ENCODE data around the gene EIF4G3.
A peak's percentile ranks its signal among the peaks of the same experiment; 100 is the strongest.
"Not testable (repeated sequence)": the region's sequence is repeated elsewhere in the genome, so short reads cannot be mapped to it uniquely, and the experiment has no call there.

The EIF4G3 gene

GRCh38 chr1:21067551-21068227, 109.0 kb downstream of the EIF4G3 start:
- DNase-seq, result no peak
- no peak for ATAC-seq

- DNase-seq (no peak), ATAC-seq (no peak)
Observed at GRCh38 chr1:21066356-21067012, 110.2 kb downstream of the EIF4G3 start.

GRCh38 chr1:21065851-21066250, 110.8 kb downstream of the EIF4G3 start:
- DNase-seq, result no peak
- no peak for ATAC-seq

DNA sequence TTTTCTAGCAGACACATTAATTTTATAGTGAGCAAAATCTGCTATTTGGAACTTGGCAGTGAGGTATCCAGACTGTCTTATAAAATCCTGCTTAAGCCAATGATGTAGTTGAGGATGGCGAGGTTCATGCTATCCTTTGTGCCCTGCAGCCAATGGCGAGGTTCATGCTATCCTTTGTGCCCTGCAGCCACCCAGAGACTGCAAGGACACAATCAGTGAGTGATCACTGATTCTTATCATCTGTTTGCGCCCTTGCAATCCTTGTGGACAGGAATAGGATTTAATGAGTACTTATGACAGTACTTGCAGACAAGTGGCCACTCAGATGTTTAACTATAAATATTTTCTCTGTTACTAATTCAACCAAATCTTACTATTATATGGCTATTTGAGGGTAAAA, 112.6 kb downstream of the EIF4G3 start:
- DNase-seq (no peak), ATAC-seq (no peak)

DNA sequence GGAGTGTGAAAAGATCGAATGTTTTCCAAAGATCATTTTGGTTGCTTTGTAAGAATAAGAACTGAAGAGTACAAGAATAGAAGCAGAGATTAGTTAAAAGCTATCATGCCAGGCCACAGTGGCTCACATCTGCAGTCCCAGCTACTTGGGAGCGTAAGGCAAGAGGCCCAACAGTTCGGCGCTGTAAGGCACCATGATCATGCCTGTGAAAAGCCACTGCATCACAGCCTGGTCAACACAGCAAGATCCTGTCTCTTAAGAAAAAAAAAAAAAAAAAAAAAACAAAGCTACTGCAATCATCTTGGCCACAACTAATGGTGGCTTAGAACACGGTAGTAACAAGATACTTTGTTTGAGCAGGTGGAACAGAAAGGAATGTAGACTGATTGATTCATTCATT, 116.2 kb downstream of the EIF4G3 start:
- ATAC-seq (no peak), DNase-seq (no peak)

DNA sequence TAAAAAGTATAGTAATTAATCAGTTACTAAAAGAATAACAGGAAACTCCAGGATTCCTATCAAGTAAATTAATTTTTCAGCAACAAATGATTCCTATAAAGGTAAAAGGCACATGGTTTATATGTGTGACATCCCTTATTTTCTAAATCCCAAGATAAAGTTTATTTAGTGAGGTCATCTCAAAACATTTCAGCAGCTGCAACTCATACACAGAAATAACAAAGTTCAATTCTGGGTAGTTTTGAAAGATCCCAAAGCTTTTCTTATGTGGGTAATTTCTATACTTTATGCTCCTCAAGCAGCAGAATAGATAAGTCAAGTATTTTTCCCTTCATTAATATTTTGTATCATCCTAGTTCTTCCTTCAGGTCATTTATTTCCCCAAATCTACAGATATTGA, 117.7 kb downstream of the EIF4G3 start:
- no peak for DNase-seq
- no peak for ATAC-seq

GRCh38 chr1:21058035-21058793, 118.5 kb downstream of the EIF4G3 start:
- no peak for ATAC-seq
- no peak for DNase-seq

DNA sequence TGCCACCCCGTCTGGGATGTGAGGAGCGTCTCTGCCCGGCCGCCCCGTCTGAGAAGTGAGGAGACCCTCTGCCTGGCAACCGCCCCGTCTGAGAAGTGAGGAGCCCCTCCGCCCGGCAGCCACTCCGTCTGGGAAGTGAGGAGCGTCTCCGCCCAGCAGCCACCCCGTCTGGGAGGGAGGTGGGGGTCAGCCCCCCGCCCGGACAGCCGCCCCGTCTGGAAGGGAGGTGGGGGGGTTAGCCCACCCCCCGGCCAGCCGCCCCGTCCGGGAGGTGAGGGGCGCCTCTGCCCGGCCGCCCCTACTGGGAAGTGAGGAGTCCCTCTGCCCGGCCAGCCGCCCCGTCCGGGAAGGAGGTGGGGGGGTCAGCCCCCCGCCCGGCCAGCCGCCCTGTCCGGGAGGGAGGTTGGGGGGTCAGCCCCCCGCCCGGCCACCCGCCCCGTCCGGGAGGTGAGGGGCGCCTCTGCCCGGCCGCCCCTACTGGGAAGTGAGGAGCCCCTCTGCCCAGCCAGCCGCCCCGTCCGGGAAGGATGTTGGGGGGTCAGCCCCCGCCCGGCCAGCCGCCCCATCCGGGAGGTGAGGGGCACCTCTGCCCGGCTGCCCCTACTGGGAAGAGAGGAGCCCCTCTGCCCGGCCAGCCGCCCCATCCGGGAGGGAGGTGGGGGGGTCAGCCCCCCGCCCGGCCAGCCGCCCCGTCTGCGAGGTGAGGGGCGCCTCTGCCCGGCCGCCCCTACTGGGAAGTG, 123.3 kb downstream of the EIF4G3 start:
- DNase-seq, ATAC-seq: not testable (repeated sequence)

DNA sequence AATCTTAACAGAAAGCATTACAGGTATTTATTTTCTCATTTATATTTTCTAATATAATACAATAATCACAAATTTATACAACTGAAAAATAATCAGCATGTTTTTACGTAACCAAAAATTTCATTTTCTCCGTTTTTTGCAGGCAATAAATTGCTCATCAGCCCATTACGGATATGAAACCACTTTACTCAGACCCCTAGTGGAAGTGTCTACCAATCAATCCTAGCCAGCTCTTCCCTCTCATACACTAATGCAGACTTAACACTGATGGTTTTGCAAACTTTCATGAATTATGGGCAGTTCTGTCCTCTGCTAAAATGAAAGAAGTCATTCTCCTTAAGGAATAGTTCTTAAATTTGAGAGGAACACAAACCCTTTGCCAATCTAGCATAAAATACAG, 124.7 kb downstream of the EIF4G3 start:
- DNase-seq (no peak), ATAC-seq (no peak)

DNA sequence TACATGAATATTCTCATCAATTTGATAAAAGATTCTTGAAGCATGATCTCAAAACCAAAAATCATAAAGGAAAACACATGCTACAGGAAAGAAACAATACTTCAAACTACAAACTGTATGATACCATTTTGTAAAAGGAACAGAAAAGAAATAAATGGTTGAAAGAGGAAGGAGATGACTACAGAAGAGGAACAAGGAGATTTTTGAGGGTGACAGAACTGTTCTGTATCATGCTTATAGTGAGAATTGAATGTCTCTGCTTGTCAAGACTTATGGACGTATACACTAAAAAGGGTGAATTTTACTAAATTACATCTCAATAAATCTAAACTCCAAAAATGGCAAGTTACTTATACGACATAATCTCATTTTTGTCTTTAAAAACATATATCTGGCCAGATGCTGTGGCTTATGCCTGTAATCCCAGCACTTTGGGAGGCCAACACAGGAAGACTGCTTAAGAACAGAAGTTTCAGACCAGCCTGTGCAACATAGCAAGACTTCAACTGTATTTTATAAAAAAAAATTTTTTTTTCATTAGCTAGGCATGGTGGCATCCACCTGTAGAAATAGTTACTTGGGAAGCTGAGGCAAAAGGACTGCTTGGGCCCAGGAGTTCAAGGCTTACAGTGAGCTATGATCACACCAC, 125.4 kb downstream of the EIF4G3 start:
- no peak for DNase-seq
- ATAC-seq, result no peak

DNA sequence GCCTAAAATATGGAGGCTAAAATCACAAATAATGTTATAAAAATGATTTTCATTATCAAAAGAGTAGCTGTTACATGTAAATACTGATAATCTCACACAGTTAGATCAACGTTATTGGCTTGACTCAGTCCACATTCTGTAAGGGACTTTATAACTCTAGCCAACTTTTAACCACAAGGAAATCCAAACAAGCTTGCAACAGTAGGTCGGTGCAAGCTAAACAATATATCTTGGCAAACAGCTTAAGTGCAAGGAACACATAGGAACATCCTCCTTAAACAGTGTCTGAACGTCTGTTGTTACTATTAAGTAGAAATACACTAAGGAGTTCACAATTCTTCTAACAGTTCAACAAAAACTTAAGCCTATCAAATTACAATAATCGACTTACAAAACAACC, 126.7 kb downstream of the EIF4G3 start:
- DNase-seq (no peak), ATAC-seq (no peak)

DNA sequence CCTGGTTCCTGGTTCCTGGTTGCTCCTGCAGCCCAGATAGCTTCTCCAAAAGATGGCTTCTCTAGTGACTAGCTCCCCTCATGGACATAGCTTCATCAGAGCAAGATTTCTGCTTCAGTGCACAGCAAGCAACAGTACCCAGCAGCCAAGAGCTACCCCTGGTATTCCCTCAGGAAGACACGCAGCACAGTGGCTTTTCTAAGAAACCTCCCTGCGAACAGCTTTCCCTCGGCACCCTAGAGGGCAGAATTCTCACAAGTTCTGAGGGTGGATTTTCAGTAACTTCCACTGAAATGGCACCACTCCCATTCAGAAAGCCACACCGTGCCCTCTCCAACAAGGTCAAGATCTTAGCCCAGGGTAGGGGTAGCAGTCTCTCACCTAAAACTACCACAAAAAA, 128.2 kb downstream of the EIF4G3 start:
- DNase-seq, result no peak
- ATAC-seq, result no peak

DNA sequence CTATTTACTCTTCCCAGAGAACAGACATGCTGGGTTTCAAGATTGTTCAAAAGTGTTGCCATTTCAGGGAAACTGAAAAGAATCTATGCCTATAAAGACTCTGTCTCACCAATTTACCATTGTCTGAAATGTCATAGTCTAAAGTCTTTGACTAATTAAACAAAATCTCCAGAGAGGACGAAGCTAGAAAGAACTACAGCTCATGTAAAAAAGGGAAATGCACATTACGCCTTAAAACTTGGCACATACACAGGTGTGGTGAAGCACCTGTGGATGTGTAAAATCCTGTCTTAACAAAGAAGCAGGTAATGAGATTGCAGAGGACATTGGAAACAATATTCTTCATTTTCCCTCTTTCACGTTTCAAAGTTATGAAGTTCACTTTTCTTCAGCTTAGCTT, 130.6 kb downstream of the EIF4G3 start:
- ATAC-seq, result no peak
- no peak for DNase-seq

DNA sequence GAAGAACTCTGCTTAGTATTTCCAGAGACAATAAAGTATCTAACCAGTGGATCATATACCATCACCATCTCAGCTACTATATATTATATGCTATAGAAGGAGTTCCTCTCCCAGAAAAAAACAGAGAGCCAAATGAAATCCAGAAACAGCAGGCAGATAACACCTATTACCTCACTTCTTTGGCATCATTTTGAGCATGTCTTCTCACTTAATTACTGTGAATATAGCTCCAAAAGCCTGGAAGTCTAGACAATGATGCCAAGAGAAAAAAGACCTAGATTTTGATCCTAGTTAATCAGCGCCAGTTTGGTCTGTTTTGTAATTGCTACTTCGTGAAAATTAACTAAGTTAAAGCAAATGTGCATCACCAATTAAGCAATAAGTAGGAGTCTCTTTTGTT, 131.3 kb downstream of the EIF4G3 start:
- ATAC-seq (no peak), DNase-seq (no peak)

GRCh38 chr1:21042929-21043605, 133.6 kb downstream of the EIF4G3 start:
- ATAC-seq (no peak), DNase-seq (no peak)

DNA sequence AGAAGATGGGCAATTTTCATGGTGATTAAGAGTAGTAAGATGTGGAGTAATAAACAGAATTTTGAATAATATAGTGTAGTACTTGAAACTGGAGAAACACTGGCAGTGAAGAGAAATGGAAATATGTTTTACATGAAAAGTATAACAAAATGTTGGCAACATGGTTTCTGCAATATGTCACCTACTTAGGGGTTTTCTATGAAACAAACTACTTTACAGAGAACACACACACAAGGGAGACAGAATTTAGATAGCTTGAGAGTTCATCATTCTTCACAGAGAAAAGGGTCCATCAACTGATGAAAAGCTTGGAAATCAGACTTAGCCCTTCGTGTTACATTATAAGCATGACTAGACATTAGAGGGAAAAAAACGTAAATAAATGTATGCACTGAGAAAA, 135.2 kb downstream of the EIF4G3 start:
- ATAC-seq, result no peak
- DNase-seq, result no peak

DNA sequence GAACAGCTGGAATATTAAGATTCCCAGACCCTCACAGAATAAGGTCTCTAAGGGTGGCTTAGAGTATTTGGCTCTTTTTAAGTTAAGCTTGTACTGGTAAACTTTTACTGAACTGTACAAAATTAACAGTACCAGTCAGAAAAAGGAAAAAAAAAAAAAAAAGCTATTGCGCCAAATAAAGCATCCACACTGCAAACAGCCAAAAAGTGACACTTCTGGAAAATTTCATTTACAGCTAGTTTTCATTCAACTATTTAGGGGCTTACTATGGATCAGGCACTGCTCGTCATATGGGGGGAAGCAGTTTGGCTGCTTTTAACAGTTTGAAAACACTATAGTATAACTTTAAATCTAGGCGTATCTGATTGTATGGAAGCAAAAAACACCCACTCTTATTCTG, 139.6 kb downstream of the EIF4G3 start:
- DNase-seq (no peak), ATAC-seq (no peak)

DNA sequence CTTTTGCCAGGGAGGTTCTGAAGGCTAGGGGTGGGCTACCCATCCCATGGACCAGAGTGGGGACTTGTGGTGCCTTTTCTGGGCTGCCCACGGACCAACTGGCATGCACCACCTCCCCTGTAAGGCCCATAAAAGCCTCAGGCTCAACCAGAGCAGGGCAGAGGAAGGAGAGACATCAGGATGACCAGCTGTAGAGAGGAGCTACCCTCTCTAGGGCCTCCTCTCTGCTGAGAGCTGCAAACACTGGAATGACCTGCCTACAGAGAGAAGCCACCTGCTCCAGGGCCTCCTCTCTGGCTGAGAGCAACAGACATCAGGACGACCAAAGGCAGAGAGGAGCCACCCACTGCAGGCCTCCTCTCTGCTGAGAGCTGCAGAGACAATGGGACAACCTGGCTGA, 140.9 kb downstream of the EIF4G3 start:
- ATAC-seq (peak; percentile 6), DNase-seq (no peak)

GRCh38 chr1:21034725-21035628, 141.7 kb downstream of the EIF4G3 start:
- ATAC-seq (no peak), DNase-seq (no peak)

DNA sequence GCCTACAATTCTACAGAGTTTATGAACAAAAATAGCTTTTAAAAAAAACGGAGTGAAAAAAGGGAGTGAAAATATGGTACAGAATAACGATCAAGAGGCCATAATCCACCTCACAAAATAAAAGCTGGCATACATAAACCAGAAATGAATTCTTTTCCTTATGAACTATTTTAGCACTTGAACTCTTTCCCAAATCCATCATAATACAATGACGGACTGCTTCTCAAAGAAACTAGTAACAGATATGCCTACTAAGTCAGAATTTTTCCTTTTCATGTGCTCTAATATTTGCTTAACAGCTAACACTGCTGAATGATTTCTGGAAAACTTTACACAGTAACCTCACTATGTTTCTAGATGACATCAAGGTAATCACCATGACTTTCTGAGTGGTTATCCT, 144.0 kb downstream of the EIF4G3 start:
- ATAC-seq (no peak), DNase-seq (no peak)

DNA sequence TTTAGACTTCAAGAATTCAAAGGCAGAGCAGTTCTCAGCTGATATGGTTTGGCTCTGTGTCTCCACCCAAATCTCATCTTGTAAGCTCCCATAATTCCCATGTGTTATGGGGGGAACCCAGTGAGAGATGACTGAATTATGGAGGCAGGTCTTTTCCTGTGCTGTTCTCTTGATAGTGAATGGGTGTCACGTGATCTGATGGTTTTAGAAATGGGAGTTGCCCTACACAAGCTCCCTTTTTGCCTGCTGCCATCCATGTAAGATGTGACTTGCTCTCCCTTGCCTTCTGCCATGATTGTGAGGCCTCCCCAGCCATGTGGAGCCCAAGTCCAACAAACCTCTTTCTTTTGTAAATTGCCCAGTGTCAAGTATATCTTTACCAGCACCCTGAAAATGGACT, 146.5 kb downstream of the EIF4G3 start:
- ATAC-seq (no peak), DNase-seq (no peak)

Data from stimulated activated naive CD8-positive, alpha-beta T cell treated with anti-CD3 and anti-CD28 coated beads, Interleukin-15, Interleukin-2, amounts not matched to agents 100 U/mL and 50 U/mL, for 24 hours (primary cell).